Inflammatory macrophage treated with lipopolysaccharide for 1 hour (primary cell): ENCODE measurements around the gene SLC38A1.
"Not testable (repeated sequence)": the region's sequence is repeated elsewhere in the genome, so short reads cannot be mapped to it uniquely, and the experiment has no call there.

ENCODE experiments used
- DNase-seq, 2 donors: peaks; one replicate each; pipeline ENCODE4 v3.0.0-alpha.2; 2020 to 2022

SLC38A1 gene

DNA sequence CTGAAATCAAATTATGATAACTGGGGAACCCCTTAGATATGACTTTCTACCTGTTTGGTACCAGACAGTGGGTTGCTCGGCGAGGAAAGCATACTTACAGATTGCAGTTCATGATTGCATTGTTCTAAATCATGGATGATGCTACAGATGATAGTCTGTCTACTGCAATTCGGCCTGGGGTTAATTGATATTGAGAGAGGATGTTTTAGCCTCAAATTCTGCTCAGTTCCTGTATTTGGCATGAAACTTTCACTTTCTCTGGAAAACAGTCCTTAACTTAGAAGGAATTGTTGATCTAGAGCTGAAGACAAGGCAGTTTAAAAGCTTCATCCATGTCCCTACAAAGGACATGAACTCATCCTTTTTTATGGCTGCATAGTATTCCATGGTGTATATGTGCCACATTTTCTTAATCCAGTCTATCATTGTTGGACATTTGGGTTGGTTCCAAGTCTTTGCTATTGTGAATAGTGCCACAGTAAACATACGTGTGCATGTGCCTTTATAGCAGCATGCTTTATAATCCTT lies 106.2 kb downstream of the SLC38A1 start:
- not testable (repeated sequence) for DNase-seq

DNA sequence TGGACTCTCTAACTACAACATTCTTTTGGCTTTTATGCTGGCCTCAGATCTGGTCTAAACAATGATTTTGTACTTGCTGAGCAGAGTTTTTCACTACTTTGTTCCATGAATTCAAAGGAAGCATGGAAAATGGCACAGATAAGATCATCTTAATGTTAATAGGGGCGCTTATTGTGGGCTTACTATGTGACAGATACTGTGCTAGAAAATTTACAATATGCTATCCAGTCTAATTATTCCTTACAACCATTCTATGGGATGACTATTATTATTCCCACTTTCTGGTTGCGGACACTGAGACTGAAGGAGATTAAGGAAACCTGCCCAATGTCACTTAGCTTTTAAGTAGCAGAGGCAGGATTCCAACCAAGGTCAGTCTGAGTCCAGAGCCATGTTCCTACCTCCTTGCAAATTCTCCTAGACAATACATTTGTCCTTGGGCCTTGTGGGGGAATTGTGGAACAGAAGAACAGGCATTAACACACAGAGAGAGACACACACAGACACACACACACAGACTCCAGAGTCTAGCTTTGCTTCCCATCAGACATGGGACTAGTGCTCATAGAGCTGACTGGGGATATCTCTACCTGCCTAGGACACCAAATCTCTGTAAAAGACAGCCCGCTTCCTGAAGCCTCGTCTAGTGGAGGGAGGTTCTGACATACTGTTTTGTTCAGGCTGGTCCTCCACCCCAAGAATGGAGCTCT lies 107.7 kb downstream of the SLC38A1 start:
- DNase-seq: no peak

DNA sequence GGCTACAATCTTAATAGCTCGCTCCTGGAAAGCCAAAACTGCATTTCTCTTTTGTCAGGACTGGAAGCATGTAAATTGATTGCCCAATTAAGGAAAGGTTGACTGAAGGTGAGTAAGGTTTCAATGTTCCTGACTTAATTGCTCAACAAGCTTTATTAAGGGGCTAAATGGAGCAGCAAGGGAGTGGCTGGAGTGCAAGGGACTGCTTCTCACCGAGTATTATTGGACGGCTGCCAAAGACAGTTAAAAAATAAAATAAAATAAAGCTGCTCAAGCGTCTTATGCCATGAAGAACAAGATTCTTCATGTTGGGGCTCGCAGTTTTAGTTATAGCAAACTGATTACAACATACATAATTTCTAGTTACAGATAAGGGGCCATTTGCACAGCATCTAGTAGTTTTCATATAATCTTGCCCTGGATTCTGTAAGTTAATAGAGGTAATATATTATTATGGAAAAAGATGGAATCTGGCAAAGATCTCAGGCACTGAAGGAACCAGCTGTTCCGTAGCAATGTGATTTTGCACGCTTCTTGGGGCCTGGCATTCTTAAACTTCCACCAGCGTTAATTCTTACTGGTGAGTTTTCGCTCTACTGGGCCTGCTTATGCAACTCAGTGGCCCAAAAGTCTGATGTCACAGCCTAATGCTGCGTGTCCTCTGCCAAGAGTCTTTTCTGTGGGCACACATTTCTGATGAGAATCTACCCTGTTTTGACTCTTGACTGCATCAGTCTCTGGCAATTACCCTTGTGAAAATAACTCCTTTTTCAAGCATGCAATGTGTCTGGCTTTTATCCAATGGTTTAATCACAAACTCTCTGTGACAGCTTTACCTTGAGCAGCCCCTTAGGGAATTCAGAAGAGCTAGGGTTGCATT lies 108.5 kb downstream of the SLC38A1 start:
- no peak for DNase-seq

DNA sequence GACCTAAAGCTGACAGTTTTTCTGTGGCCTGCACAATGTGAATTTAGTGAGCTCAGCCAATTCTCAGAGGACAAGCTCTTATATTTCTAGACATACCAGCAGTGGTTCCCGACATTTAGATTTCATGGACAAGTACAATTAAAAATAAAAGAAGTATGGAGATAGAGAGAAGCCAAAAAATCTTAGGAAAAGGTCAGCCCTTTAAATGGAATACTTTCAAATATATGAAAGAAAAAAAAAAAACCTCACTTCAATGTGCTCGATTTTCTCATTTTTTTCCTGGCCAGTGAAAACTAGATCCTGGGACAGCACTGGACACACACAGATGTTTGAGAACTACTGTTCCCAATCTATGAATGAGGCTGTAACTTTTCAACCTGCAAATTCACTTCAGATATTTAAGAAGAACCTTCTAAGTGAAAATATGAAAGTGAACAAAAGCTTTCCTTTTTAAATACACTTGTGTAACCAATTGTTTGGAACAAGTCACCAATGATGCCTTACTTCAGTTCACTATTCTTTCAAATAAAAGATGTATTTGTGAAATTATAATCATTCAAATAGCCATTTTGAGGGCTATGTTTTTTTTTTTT lies 109.4 kb downstream of the SLC38A1 start:
- DNase-seq: no peak

DNA sequence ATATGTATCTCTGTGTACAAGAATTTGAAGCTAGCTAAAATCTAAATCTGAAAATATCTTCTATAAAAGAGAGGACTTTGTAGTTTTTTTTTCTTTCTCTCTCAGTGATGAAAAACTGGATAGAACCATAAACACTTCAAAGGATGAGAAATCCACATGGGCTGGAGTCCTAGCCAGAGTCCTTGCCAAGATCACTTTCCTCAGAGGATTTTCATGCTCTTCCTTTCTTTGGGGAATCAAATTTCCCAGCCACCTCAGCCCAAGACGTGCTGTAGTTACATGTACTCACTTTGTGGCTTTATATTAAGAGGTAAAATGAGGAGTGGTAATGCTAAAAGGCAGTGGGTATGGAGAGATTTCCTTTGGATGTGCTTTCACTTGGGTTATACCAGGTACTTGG lies 110.3 kb downstream of the SLC38A1 start:
- DNase-seq: no peak

DNA sequence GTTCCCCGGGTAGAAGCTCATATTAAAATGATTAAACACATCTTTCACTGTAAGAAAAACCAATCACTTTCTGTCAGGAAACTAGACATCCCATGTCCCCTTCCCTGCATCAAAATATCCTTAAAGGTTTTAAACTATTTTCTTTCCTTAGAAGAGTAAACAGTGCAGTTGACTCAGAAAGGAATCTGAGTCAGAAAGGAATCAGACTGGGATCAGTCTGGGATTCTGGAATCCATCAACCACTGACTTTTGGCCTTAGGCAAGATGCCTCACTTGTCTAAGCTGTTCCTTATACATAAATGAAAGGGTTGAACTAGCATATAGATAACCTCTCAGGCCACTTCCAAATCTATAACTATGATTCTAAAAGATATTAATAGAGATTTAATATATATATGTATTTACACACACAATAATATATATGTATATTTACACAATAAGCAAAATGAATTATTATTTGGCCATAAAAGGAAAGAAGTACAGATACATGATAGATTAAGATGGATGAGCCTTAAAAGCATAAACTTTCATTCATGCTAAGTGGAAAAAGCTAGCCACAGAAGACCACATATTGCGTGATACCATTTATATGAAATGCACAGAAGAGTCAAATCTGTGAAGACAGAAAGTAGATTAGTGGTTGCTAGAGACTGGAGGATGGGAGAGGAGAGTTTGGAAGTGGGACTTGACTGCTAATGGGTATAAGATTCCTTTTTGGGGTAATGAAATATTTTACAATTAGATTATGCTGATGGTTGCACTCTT lies 114.4 kb downstream of the SLC38A1 start:
- DNase-seq: no peak

DNA sequence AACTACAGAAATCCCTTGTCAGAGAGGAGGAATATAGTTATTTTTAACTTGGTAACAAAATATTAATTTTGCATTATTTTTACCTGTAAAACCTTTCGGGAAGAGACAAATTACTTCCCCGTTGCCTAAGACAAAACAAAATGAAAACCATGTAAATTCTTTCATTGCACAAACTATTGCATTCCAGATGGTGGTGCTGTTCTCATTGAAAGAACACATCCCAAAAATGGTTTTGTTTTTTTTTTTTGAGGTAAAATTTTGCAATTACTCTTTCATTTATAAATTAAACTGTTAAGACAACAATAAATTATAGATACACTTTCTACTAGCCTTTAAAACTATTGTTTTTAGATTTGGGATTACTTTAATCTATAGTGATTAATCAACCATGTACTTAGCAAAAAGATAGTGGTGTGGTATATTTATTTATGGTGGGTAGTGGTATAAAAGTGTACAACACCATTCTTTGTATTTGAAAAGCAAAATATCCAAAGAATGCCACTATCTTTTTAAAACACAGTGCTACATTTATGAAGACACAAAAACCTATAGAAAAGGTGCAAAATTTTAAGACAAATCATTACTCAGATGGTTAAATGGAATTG lies 115.5 kb downstream of the SLC38A1 start:
- DNase-seq: peak; percentile 13 to 33

DNA sequence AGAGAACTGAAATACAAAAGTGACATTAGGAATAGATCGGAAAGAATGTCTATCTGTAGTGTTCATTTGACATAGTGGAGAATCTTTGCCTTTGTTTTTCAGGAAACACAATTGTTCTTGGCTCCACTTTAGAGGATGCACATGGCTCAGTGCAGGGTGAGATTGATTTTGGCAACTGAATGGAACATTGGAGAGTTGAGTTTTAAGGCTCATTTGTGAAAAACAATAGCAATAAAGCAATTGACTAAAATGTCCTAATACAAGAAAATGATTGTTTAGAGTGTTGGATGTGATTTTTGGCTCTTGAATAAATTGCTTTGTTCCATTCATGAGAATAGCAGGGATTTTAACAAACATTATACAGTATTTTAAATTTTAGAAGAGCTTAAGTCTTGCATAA lies 116.4 kb downstream of the SLC38A1 start:
- no peak for DNase-seq

DNA sequence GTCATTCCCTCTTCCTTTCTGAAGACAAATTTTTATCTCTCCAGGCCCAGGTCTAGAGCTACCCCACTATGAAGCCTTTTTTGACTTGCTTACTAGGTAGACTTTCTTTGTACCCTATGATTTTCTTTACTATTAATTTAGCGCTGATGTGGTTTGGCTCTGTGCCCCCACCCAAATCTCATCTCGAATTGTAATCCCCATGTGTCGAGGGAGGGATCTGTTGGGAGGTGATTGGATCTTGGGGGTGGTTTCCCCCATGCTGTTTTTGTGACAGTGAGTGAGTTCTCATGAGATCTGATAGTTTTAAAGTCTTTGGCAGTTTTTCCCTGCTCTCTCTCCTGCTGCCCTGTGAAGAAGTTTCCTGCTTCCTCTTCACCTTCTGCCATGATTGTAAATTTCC lies 118.1 kb downstream of the SLC38A1 start:
- DNase-seq: no peak

DNA sequence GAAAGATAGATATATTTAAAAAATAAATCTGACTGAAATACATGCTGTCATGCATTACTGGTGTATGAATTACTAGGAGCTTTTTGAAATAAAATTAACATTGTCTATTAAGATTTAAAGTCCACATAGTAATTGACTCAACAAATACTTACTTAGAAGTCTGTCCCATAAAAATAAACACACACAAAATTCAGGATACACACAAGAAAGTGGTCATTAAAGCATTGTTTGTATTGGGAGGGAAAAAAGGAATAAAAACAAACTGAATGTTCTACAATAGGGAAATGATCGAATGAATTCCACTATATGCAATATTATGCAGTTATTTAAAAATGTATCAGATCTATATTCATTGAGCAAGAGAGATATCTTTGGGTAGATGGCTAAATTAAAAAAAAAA lies 118.9 kb downstream of the SLC38A1 start:
- DNase-seq: no peak

DNA sequence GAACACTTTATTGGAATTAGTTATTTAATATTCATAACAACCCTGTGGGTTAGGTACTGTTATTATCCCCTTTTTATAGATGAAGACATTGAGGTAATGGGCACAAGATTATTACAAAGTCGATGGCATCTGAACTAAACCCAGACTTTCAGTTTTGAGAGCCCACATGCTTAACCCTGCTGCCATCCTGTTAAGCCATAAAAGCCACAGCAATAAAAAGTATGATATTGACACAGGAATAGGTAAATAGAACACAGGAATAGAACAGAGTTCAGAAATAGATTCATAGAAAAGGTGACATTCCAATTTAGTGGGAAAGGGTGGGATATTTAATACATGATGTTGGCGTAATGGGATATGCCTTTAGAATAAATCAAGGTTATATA lies 119.8 kb downstream of the SLC38A1 start:
- DNase-seq: no peak

DNA sequence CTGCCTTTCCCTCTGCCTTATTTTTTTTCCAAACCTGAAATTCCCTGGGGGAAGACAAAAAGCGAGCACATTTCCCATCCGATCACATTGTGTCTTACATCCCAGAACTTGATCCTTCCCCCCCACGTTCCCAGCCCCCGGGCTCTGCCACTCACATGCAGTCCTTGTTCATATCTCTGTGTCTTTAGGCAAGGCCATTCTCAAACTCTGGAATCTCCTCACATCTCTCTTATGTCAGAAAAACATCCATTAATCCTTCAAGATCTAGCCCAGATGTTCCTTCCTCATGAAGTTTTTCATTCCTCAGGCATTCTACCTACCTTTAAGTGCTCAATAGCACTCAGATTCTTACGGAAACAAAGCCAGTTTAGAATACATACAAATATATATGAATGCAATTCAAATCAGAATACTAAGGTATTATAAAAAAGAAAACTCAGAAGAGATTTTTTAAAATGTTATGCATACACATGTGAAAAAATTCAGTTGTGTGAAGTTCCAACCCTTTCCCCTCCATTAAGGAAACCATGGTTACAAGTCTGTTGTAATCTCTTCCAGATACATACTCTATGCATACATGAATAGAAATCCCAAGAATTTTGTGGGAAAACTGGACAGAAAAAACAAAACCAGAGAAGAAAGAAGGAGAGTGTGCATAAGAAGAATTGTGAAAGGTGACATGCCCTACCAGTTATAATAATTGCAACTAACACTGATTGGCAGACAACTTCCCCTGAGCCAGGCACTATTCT lies 120.3 kb downstream of the SLC38A1 start:
- no peak for DNase-seq

DNA sequence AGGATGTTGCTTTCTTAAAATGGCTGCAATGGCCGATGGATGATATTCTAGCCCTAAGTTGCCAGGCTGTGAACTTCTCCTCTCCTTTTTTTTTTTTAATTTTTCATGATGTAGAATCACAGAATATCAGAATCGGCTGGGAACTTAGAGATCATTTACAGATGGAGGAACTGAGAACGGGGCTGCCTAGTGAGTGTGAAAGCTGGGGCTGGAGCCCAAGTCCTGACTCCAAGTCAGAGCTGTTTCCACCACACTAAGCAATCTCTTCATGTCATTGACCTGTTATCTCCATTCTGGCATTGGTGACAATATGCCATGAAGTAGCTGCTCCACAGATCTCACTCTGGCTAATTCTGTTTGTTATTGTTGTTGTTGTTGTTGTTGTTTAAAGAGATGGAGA lies 121.7 kb downstream of the SLC38A1 start:
- no peak for DNase-seq

DNA sequence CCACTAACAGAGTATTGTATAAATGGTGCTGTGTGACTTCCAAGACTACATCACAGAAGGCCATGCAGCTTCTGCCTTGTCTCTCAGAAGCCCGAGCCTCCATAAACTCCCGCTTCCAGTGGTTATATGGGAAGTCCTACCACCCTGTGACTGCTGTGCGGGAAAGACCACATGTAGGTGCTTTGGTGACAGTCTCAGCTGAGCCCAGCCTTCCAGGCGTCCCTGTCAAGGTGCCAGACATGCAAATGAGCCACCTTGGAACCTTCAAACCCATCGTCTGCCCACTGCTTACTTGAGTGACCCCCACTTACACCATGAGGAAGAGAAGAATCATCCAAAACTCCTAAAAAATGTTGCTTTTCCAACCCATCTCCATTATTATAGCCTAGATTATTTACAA lies 123.0 kb downstream of the SLC38A1 start:
- DNase-seq: no peak

DNA sequence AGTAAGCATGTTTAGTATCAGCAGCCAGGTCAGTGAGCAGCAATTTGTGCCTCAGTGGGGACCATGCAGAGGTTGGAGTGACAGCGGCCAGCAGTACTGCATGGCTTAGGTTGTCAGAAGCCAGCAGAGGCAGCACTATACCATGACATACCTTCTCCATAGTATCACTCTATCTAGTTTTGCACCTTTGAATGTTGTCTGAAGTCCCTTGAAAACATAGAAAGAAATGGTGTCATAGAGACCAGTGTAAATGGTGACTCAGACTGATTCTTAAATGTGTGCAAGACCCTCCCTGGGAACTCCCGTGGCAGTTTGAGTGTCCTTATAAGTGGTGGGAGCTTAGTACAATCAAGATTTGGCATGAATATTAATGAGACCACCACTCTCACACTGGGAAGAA lies 124.4 kb downstream of the SLC38A1 start:
- DNase-seq: no peak

DNA sequence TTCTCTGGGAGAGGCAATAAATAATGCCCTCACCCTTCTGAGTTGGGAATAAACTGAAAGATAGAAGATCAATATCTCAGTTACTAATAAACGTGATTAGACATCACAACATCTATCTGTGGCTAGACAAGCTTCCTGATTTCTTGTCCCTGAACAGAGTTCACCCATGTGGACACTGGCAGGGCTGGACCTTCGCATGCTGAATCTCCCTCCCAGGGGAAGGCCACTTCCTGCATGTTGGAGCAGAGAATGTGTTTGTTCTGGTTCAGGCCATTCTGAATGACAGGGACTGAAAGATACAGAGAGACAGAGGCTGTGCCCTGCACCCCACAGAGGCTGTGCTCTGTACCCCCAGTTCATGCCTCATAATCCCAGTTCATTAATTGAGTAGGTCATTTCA lies 132.6 kb downstream of the SLC38A1 start:
- DNase-seq: no peak

DNA sequence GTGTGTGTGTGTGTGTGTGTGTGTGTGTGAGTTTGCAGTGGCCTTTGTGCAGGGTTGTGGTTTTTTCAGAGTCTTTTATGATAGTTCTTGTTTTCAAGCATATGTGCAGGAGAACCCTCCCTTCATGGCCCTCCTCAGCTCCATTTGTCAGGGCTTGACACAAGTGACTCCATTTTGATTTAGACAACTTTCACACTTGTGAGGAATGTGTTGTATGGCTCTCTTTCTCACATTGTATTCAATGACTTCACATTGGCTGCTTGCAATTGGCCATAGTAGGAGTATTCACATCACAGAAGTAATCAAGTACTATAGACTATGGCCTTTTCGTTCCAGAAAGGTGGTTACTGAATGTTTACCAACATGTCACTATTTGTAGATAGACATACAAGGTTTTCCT lies 133.1 kb downstream of the SLC38A1 start:
- DNase-seq: no peak

DNA sequence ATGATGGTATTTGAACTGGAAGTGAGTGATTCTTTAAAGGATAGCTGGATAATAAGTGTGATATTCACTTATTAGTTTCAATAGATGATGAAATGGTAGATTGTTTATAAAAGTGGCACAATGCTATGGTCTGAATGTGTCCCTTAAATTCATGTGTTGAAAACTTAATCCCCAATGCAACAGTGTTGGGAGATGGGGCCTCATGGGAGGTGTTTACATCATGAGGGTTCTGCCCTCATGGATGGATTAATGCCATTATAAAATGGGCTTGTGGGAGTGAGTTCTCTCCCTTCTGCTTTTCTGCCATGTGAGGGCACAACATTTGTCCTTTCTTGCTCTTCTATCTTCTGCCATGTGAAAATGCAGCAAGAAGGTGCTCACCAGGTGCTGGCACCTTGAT lies 134.0 kb downstream of the SLC38A1 start:
- no peak for DNase-seq

DNA sequence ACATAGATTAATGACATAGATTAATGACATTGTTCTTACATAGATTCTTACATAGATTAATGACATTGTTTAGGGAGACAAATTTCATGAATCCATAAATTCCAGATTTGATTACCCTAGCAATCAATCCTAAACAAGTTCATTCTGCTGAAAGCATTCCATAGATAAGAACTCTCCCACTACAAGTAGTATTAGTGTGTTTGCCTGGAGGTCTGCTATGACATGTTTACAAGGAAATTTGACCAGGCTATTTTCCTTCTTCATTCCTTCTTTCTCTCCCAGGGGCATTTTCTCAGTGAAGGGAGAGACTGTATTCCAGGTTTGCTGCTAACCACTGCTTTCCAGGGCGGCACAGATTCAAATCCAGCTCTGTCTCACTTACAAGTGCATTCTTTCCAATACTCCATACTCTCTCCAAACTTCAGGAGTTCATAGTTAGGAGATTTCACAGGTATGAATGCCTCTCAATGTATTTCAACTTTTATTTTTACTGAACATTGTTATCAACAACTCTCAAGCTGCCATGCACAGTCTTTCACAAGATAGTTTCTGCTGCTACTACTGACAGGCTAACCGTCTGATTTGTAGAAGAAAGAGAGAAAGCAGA lies 134.5 kb downstream of the SLC38A1 start:
- no peak for DNase-seq

DNA sequence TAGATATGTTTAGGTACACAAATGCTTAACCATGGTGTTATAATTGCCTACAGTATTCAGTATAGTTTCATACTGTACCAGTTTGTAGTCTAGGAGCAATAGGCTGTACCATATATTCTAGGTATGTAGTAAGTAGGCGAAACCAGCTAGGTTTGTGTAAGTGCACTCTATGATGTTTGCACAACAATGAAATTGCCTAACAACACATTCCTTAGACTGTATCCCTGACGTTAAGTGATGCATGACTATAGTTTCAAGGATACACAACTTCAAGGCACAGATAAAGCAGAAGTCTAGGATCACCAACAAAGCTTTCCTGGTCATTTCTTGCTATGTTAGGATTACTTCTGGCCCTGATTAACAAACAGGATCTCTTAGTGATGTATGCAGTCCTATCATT lies 135.1 kb downstream of the SLC38A1 start:
- no peak for DNase-seq
